ENCODE measurements around the gene AOAH. TPM values are rescaled to one million over a fixed set of nuclear protein-coding genes. Genes with fewer than 3 reads are reported as not detected.
A peak's percentile ranks its signal among the peaks of the same experiment; 100 is the strongest.

AOAH gene
- total and polyA plus RNA-seq, 2 of the 4 experiments (the other 2 are of a cell fraction), result not detected

DNA sequence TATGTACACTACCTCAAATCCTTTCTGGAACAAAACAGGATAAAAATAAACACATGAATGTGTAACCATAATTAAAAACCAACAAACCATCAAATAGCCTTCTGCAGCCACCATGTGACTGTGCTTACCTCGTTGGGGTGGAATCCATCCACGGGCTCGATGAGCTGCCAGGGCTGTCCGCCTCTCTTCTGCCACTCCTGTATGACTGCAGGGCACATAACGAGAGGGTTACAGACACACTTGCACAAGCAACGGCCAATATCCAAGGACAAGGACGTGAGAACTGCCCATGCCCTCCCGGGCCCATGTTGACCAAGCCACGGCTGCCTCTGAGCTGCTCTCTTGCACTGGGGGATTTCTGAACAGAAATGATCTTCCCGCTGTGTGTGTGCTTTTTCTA is 202.4 kb downstream of the AOAH start:
- no peak for TF ChIP-seq RCOR1 (IDR thresholded peaks at IDR 0.05; ENCODE audit: insufficient replicate concordance, low read length)
- no peak for TF ChIP-seq POLR2A (IDR thresholded peaks at IDR 0.05; ENCODE audit: low read depth, low read length)
- no peak for TF ChIP-seq CEBPB (IDR thresholded peaks at IDR 0.05; ENCODE audit: low read depth, low read length)
- TF ChIP-seq, protein P1, sequence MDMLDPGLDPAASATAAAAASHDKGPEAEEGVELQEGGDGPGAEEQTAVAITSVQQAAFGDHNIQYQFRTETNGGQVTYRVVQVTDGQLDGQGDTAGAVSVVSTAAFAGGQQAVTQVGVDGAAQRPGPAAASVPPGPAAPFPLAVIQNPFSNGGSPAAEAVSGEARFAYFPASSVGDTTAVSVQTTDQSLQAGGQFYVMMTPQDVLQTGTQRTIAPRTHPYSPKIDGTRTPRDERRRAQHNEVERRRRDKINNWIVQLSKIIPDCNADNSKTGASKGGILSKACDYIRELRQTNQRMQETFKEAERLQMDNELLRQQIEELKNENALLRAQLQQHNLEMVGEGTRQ (IDR thresholded peaks at IDR 0.05; ENCODE audit: low read depth, low read length), result no peak
- no peak for TF ChIP-seq MAFK (IDR thresholded peaks at IDR 0.05; ENCODE audit: low read depth, low read length)
- TF ChIP-seq FOS (IDR thresholded peaks at IDR 0.05; ENCODE audit: low read depth, low read length), result no peak
- TF ChIP-seq, protein P2, sequence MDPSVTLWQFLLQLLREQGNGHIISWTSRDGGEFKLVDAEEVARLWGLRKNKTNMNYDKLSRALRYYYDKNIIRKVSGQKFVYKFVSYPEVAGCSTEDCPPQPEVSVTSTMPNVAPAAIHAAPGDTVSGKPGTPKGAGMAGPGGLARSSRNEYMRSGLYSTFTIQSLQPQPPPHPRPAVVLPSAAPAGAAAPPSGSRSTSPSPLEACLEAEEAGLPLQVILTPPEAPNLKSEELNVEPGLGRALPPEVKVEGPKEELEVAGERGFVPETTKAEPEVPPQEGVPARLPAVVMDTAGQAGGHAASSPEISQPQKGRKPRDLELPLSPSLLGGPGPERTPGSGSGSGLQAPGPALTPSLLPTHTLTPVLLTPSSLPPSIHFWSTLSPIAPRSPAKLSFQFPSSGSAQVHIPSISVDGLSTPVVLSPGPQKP (IDR thresholded peaks at IDR 0.05; ENCODE audit: borderline replicate concordance, low read depth, low read length), result no peak
- TF ChIP-seq RAD21 (IDR thresholded peaks at IDR 0.05; ENCODE audit: low read length), result no peak
- TF ChIP-seq MXI1 (IDR thresholded peaks at IDR 0.05; ENCODE audit: borderline replicate concordance, low read depth, low read length), result no peak
- no peak for TF ChIP-seq CTCF (conservative IDR thresholded peaks at IDR 0.05; ENCODE audit: low read depth, low read length)
- TF ChIP-seq NFE2L2 (IDR thresholded peaks at IDR 0.05; ENCODE audit: low read depth, low read length), result no peak
- TF ChIP-seq MAZ (IDR thresholded peaks at IDR 0.05; ENCODE audit: borderline replicate concordance, low read depth, low read length), result no peak
- no peak for TF ChIP-seq CHD1 (IDR thresholded peaks at IDR 0.05; ENCODE audit: low read depth, low read length)
- no peak for TF ChIP-seq RFX5 (IDR thresholded peaks at IDR 0.05; ENCODE audit: low read depth, low read length)
- TF ChIP-seq SMC3 (IDR thresholded peaks at IDR 0.05; ENCODE audit: low read depth, low read length), result no peak
- no peak for TF ChIP-seq BHLHE40 (IDR thresholded peaks at IDR 0.05; ENCODE audit: low read depth, low read length)
- H3K23ac ChIP-seq (ENCODE audit: low read depth, low read length), result no peak overlapping the region

More for the DNA sequence above, 202.4 kb downstream of the AOAH start:
- no peak overlapping the region for H2AK5ac ChIP-seq (ENCODE audit: low read depth, low read length)
- no TSS peak for BruUV-seq (replicated peaks)
- peak overlapping the region; percentile 51 for H2AFZ ChIP-seq (replicated peaks; ENCODE audit: low read length, poor library complexity)
- dilution Hi-C loops (cut with HindIII; ENCODE audit: low sequenced_read_pairs, unreplicated experiment), result no loop called here
- ChIA-PET CTCF (no interaction called here), POLR2A (ENCODE audit: unreplicated experiment) (no interaction called here)
- no peak overlapping the region for H3K4me3 ChIP-seq (ENCODE audit: insufficient read depth, low read depth, low read length)
- intact Hi-C loops (cut with micrococcal nuclease), result no loop called here
- H3K14ac ChIP-seq (replicated peaks; ENCODE audit: low read depth, low read length), result no peak overlapping the region
- H3K4ac ChIP-seq (ENCODE audit: low read depth, low read length), result no peak overlapping the region
- peaks cover 2% of the 10 kb centered on the region for H3K4me1 ChIP-seq (ENCODE audit: control insufficient read depth, insufficient read depth, low read length)
- H4K8ac ChIP-seq (ENCODE audit: low read depth in 2 of 2, low read length in 2 of 2), result no peak overlapping the region
- H2BK15ac ChIP-seq (ENCODE audit: low read depth, low read length), result no peak overlapping the region
- DNase-seq, result no peak
- no peak for ATAC-seq (ENCODE audit: low read depth)
- no peak overlapping the region for H4K5ac ChIP-seq (ENCODE audit: low read depth, low read length)
- H3K4me2 ChIP-seq (ENCODE audit: low read depth, low read length), result no peak overlapping the region
- no peak overlapping the region for H2BK5ac ChIP-seq (ENCODE audit: low read depth, low read length, poor library complexity, severe bottlenecking)
- H3K9ac ChIP-seq (ENCODE audit: low read depth, low read length), result no peak overlapping the region
- H3K56ac ChIP-seq (ENCODE audit: extremely low read depth, insufficient read depth, low read length), result no peak overlapping the region
- no peak overlapping the region for H3K27ac ChIP-seq (ENCODE audit: insufficient read depth, low read length)
- in situ Hi-C loops (cut with MboI; ENCODE audit: low sequenced_read_pairs), result no loop called here
- no peaks in the 10 kb centered on the region for H3K9me3 ChIP-seq (ENCODE audit: control insufficient read depth, insufficient read depth, low read length)
- no peaks in the 10 kb centered on the region for H4K20me1 ChIP-seq (ENCODE audit: insufficient read depth, low read length)
- H2AK9ac ChIP-seq (replicated peaks; ENCODE audit: low read depth, low read length, poor library complexity), result no peak overlapping the region
- peaks cover 10% of the 10 kb centered on the region for H3K27me3 ChIP-seq (ENCODE audit: control insufficient read depth, insufficient read depth, low read length)
- no peak overlapping the region for H4K91ac ChIP-seq (ENCODE audit: insufficient read depth, low read depth, low read length)
- H3K36me3 ChIP-seq (ENCODE audit: control insufficient read depth, insufficient read depth, low read length), result no peaks in the 10 kb centered on the region
- no peak overlapping the region for H3K18ac ChIP-seq (ENCODE audit: low read depth, low read length)
- H2BK20ac ChIP-seq (ENCODE audit: low read depth, low read length), result no peak overlapping the region
- 82% methylated on average over 4 of the region's 10 CpGs; no CpG with 5 or more reads in 1 of the 2 experiments for WGBS, 2 experiments (ENCODE audit: extremely low coverage in 2 of 2, insufficient read length in 1 of 2)
- no peak overlapping the region for H2BK120ac ChIP-seq (ENCODE audit: low read depth, low read length)
- 0 out of 2 replicates have a peak, but pooled peaks cover 2% of the 10 kb centered on the region for H3K9me1 ChIP-seq (ENCODE audit: insufficient read depth, low read length)
- H3K79me1 ChIP-seq (ENCODE audit: low read depth in 1 of 2, low read length in 2 of 2), result no peaks in the 10 kb centered on the region

Measured in IMR-90 (cell line).